NB4 (cell line): ENCODE data around the gene PELI2.

Experiments used
- CTCF ChIP-seq: IDR thresholded peaks from one replicate; pipeline ENCODE4 v1.5.1; 2012; ENCODE audit warnings: low read depth, low read length
- POLR2A ChIP-seq: IDR thresholded peaks from 2 replicates; pipeline ENCODE4 v1.6.1; 2011; ENCODE audit warnings: mild to moderate bottlenecking; ENCODE audit not compliant: insufficient read length; ENCODE audit errors: extremely low read depth

GRCh38 chr14:56156096-56156495 lies 37.9 kb downstream of the PELI2 start:
- no peak for TF ChIP-seq CTCF
- no peak for TF ChIP-seq POLR2A
